Measurements from ENCODE around the gene SLC46A1. TPM values are rescaled to one million over a fixed set of nuclear protein-coding genes. Genes with fewer than 3 reads are reported as not detected.

SLC46A1 gene
- total and polyA plus RNA-seq, 2 of the 13 experiments (the other 11 are each of a cell fraction or from before 2014, with no cell fraction given): 19.6 to 22.6 TPM

GRCh38 chr17:28416703-28417311 is 10.8 kb upstream of the SLC46A1 start (continued):
- TF ChIP-seq, protein P1, sequence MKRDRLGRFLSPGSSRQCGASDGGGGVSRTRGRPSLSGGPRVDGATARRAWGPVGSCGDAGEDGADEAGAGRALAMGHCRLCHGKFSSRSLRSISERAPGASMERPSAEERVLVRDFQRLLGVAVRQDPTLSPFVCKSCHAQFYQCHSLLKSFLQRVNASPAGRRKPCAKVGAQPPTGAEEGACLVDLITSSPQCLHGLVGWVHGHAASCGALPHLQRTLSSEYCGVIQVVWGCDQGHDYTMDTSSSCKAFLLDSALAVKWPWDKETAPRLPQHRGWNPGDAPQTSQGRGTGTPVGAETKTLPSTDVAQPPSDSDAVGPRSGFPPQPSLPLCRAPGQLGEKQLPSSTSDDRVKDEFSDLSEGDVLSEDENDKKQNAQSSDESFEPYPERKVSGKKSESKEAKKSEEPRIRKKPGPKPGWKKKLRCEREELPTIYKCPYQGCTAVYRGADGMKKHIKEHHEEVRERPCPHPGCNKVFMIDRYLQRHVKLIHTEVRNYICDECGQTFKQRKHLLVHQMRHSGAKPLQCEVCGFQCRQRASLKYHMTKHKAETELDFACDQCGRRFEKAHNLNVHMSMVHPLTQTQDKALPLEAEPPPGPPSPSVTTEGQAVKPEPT (CRISPR knock-in tag; IDR thresholded peaks at IDR 0.05; ENCODE audit: low read depth): peak; percentile 49; the same call in 1 of the 2 replicates
- TF ChIP-seq, protein P2, sequence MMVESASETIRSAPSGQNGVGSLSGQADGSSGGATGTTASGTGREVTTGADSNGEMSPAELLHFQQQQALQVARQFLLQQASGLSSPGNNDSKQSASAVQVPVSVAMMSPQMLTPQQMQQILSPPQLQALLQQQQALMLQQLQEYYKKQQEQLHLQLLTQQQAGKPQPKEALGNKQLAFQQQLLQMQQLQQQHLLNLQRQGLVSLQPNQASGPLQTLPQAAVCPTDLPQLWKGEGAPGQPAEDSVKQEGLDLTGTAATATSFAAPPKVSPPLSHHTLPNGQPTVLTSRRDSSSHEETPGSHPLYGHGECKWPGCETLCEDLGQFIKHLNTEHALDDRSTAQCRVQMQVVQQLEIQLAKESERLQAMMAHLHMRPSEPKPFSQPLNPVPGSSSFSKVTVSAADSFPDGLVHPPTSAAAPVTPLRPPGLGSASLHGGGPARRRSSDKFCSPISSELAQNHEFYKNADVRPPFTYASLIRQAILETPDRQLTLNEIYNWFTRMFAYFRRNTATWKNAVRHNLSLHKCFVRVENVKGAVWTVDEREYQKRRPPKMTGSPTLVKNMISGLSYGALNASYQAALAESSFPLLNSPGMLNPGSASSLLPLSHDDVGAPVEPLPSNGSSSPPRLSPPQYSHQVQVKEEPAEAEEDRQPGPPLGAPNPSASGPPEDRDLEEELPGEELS (CRISPR knock-in tag; IDR thresholded peaks at IDR 0.05): 0 out of 2 replicates have a peak, but pooled peaks have one; percentile 24
- TF ChIP-seq ZNF121 (CRISPR knock-in tag; IDR thresholded peaks at IDR 0.05) (peak; percentile 52; the same call in 1 of the 2 replicates), SATB2 (CRISPR knock-in tag; IDR thresholded peaks at IDR 0.05) (no peak), YEATS4 (CRISPR knock-in tag; IDR thresholded peaks at IDR 0.05; ENCODE audit: borderline replicate concordance) (0 out of 2 replicates have a peak, but pooled peaks have one; percentile 46), MEF2D (CRISPR knock-in tag; IDR thresholded peaks at IDR 0.05) (0 out of 2 replicates have a peak, but pooled peaks have one; percentile 53), RFXANK (CRISPR knock-in tag; IDR thresholded peaks at IDR 0.05) (no peak), STAT5B (CRISPR knock-in tag; IDR thresholded peaks at IDR 0.05) (0 out of 2 replicates have a peak, but pooled peaks have one; percentile 11), RAD21 (CRISPR knock-in tag; IDR thresholded peaks at IDR 0.05) (peak; percentile 83), SOX6 (IDR thresholded peaks at IDR 0.05) (no peak), SOX6 (CRISPR knock-in tag; IDR thresholded peaks at IDR 0.05) (peak; percentile 63), ZNF709 (CRISPR knock-in tag; IDR thresholded peaks at IDR 0.05) (peak; percentile 14; the same call in 1 of the 2 replicates), ZNF451 (CRISPR knock-in tag; IDR thresholded peaks at IDR 0.05) (0 out of 2 replicates have a peak, but pooled peaks have one; percentile 29), ZBTB1 (CRISPR knock-in tag; IDR thresholded peaks at IDR 0.05; ENCODE audit: borderline replicate concordance) (no peak), PITX1 (CRISPR knock-in tag; IDR thresholded peaks at IDR 0.05) (peak; percentile 64; the same call in 1 of the 2 replicates), NCOR1 (IDR thresholded peaks at IDR 0.05; ENCODE audit: borderline replicate concordance, low read length) (no peak)
- TF ChIP-seq, protein P3, sequence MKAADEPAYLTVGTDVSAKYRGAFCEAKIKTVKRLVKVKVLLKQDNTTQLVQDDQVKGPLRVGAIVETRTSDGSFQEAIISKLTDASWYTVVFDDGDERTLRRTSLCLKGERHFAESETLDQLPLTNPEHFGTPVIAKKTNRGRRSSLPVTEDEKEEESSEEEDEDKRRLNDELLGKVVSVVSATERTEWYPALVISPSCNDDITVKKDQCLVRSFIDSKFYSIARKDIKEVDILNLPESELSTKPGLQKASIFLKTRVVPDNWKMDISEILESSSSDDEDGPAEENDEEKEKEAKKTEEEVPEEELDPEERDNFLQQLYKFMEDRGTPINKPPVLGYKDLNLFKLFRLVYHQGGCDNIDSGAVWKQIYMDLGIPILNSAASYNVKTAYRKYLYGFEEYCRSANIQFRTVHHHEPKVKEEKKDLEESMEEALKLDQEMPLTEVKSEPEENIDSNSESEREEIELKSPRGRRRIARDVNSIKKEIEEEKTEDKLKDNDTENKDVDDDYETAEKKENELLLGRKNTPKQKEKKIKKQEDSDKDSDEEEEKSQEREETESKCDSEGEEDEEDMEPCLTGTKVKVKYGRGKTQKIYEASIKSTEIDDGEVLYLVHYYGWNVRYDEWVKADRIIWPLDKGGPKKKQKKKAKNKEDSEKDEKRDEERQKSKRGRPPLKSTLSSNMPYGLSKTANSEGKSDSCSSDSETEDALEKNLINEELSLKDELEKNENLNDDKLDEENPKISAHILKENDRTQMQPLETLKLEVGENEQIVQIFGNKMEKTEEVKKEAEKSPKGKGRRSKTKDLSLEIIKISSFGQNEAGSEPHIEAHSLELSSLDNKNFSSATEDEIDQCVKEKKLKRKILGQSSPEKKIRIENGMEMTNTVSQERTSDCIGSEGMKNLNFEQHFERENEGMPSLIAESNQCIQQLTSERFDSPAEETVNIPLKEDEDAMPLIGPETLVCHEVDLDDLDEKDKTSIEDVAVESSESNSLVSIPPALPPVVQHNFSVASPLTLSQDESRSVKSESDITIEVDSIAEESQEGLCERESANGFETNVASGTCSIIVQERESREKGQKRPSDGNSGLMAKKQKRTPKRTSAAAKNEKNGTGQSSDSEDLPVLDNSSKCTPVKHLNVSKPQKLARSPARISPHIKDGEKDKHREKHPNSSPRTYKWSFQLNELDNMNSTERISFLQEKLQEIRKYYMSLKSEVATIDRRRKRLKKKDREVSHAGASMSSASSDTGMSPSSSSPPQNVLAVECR (CRISPR knock-in tag; IDR thresholded peaks at IDR 0.05; ENCODE audit: borderline replicate concordance): peak; percentile 40; the same call in 1 of the 2 replicates
- TF ChIP-seq, protein P4, sequence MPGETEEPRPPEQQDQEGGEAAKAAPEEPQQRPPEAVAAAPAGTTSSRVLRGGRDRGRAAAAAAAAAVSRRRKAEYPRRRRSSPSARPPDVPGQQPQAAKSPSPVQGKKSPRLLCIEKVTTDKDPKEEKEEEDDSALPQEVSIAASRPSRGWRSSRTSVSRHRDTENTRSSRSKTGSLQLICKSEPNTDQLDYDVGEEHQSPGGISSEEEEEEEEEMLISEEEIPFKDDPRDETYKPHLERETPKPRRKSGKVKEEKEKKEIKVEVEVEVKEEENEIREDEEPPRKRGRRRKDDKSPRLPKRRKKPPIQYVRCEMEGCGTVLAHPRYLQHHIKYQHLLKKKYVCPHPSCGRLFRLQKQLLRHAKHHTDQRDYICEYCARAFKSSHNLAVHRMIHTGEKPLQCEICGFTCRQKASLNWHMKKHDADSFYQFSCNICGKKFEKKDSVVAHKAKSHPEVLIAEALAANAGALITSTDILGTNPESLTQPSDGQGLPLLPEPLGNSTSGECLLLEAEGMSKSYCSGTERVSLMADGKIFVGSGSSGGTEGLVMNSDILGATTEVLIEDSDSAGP (CRISPR knock-in tag; IDR thresholded peaks at IDR 0.05; ENCODE audit: borderline replicate concordance): peak; percentile 55; the same call in 1 of the 2 replicates
- TF ChIP-seq, protein P5, sequence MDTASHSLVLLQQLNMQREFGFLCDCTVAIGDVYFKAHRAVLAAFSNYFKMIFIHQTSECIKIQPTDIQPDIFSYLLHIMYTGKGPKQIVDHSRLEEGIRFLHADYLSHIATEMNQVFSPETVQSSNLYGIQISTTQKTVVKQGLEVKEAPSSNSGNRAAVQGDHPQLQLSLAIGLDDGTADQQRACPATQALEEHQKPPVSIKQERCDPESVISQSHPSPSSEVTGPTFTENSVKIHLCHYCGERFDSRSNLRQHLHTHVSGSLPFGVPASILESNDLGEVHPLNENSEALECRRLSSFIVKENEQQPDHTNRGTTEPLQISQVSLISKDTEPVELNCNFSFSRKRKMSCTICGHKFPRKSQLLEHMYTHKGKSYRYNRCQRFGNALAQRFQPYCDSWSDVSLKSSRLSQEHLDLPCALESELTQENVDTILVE (CRISPR knock-in tag; IDR thresholded peaks at IDR 0.05): peak; percentile 53; the same call in 1 of the 2 replicates
